ENCODE data around the gene TCN2.
"Not testable (repeated sequence)": the region's sequence is repeated elsewhere in the genome, so short reads cannot be mapped to it uniquely, and the experiment has no call there.

The TCN2 gene

GRCh38 chr22:30580896-30581295, 26.1 kb upstream of the TCN2 start:
- no peak overlapping the region for H3K27ac ChIP-seq (ENCODE audit: low read depth, low read length)
- H3K27me3 ChIP-seq (ENCODE audit: insufficient read depth, low read length) = no peaks in the 10 kb centered on the region
- H2AFZ ChIP-seq (ENCODE audit: low read length, unreplicated experiment) = no peak overlapping the region
- H3K4me1 ChIP-seq (ENCODE audit: control insufficient read depth, insufficient read depth, low read length, unreplicated experiment) = peaks cover 18% of the 10 kb centered on the region
- H3K4me3 ChIP-seq (ENCODE audit: low read depth, low read length) = no peak overlapping the region
- H3K36me3 ChIP-seq (ENCODE audit: insufficient read depth, low read length) = no peaks in the 10 kb centered on the region
- no peaks in the 10 kb centered on the region for H3K79me2 ChIP-seq (ENCODE audit: control insufficient read depth, insufficient read depth, low read length, unreplicated experiment)

- Histone ChIP-seq H3K79me2 (ENCODE audit: control insufficient read depth, insufficient read depth, low read length, unreplicated experiment) (no peaks in the 10 kb centered on the region), H3K27me3 (ENCODE audit: insufficient read depth, low read length) (no peaks in the 10 kb centered on the region), H3K27ac (ENCODE audit: low read depth, low read length) (peak overlapping the region; percentile 42), H3K4me3 (ENCODE audit: low read depth, low read length) (no peak overlapping the region), H2AFZ (ENCODE audit: low read length, unreplicated experiment) (no peak overlapping the region), H3K4me1 (ENCODE audit: control insufficient read depth, insufficient read depth, low read length, unreplicated experiment) (peaks cover 18% of the 10 kb centered on the region), H3K36me3 (ENCODE audit: insufficient read depth, low read length) (no peaks in the 10 kb centered on the region; the same call in 1 of the 2 replicates)
These were observed 24.9 kb upstream of the TCN2 start for GRCh38 chr22:30582051-30582450.

GRCh38 chr22:30582788-30583545, 24.0 kb upstream of the TCN2 start:
- H3K27ac ChIP-seq (ENCODE audit: low read depth, low read length) = peak overlapping the region; percentile 42
- H3K4me3 ChIP-seq (ENCODE audit: low read depth, low read length) = no peak overlapping the region
- H2AFZ ChIP-seq (ENCODE audit: low read length, unreplicated experiment) = no peak overlapping the region
- H3K4me1 ChIP-seq (ENCODE audit: control insufficient read depth, insufficient read depth, low read length, unreplicated experiment) = peaks cover 18% of the 10 kb centered on the region
- H3K27me3 ChIP-seq (ENCODE audit: insufficient read depth, low read length) = no peaks in the 10 kb centered on the region
- no peaks in the 10 kb centered on the region for H3K79me2 ChIP-seq (ENCODE audit: control insufficient read depth, insufficient read depth, low read length, unreplicated experiment)
- H3K36me3 ChIP-seq (ENCODE audit: insufficient read depth, low read length) = peaks cover 3% of the 10 kb centered on the region

- Histone ChIP-seq H3K4me3 (ENCODE audit: low read depth, low read length) (no peak overlapping the region), H3K27ac (ENCODE audit: low read depth, low read length) (no peak overlapping the region), H2AFZ (ENCODE audit: low read length, unreplicated experiment) (no peak overlapping the region), H3K36me3 (ENCODE audit: insufficient read depth, low read length) (peaks cover 4% of the 10 kb centered on the region), H3K79me2 (ENCODE audit: control insufficient read depth, insufficient read depth, low read length, unreplicated experiment) (peaks cover 5% of the 10 kb centered on the region), H3K27me3 (ENCODE audit: insufficient read depth, low read length) (no peaks in the 10 kb centered on the region), H3K4me1 (ENCODE audit: control insufficient read depth, insufficient read depth, low read length, unreplicated experiment) (peaks cover 18% of the 10 kb centered on the region)
These were observed 22.5 kb upstream of the TCN2 start for GRCh38 chr22:30584441-30584840.

DNA sequence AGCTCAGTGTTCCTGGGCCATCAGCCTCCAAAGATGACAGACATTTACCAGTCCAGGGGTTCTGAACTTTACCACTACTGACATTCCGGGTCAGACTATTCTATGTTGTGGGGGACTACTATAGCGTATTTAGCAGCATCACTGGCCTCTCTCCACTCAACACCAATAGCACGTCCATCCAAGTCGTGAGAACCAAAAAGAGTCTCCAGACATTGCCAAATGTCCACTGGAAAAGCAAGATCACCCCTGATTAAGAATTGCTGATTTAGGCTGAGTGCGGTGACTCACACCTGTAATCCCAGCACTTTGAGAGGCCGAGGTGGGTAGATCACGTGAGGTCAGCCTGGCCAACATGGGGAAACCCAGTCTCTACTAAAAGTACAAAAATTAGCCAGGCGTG, 20.6 kb upstream of the TCN2 start:
- Histone ChIP-seq H3K4me3 (ENCODE audit: low read depth, low read length) (no peak overlapping the region), H3K4me1 (ENCODE audit: control insufficient read depth, insufficient read depth, low read length, unreplicated experiment) (peaks cover 22% of the 10 kb centered on the region), H3K79me2 (ENCODE audit: control insufficient read depth, insufficient read depth, low read length, unreplicated experiment) (peaks cover 24% of the 10 kb centered on the region), H3K27me3 (ENCODE audit: insufficient read depth, low read length) (no peaks in the 10 kb centered on the region), H3K27ac (ENCODE audit: low read depth, low read length) (no peak overlapping the region), H3K36me3 (ENCODE audit: insufficient read depth, low read length) (peaks cover 4% of the 10 kb centered on the region), H2AFZ (ENCODE audit: low read length, unreplicated experiment) (no peak overlapping the region)

DNA sequence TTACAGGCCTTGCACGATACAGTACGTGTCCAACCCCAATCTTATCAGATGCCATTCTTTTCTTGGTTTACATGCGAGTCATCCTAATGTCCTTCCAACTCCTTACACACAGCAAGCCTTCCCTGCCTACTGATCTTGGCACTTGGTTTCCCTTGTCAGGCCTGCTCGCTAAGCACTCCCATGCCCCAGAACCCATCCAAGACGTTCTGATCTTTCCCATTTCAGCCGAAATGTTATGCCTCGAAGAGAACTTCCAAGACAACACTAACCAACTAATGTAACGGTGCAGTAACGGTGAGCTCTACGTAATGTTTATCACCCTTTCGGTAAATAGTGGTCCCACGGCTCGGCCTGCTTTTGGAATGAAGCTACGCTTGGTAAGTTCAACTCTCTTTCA, 15.8 kb upstream of the TCN2 start:
- Histone ChIP-seq H3K36me3 (ENCODE audit: insufficient read depth, low read length) (peaks cover 4% of the 10 kb centered on the region), H3K79me2 (ENCODE audit: control insufficient read depth, insufficient read depth, low read length, unreplicated experiment) (peaks cover 26% of the 10 kb centered on the region), H3K27me3 (ENCODE audit: insufficient read depth, low read length) (no peaks in the 10 kb centered on the region), H3K4me1 (ENCODE audit: control insufficient read depth, insufficient read depth, low read length, unreplicated experiment) (peaks cover 5% of the 10 kb centered on the region), H3K27ac (ENCODE audit: low read depth, low read length) (peak overlapping the region; percentile 93), H3K4me3 (ENCODE audit: low read depth, low read length) (peak overlapping the region; percentile 94), H2AFZ (ENCODE audit: low read length, unreplicated experiment) (peak overlapping the region; percentile 14)

GRCh38 chr22:30591588-30592359, 15.2 kb upstream of the TCN2 start, which contains the start of gene PES1:
PES1 (minus strand) TSS chr22:30591910; CDS start chr22:30591833, 77 bp downstream.
- Histone ChIP-seq H3K36me3 (ENCODE audit: insufficient read depth, low read length) (peaks cover 4% of the 10 kb centered on the region; the same call in 1 of the 2 replicates), H2AFZ (ENCODE audit: low read length, unreplicated experiment) (peak within 1 kb of the TSS; percentile 14), H3K27ac (ENCODE audit: low read depth, low read length) (peak within 1 kb of the TSS; percentile 93), H3K79me2 (ENCODE audit: control insufficient read depth, insufficient read depth, low read length, unreplicated experiment) (peaks cover 26% of the 10 kb centered on the region), H3K27me3 (ENCODE audit: insufficient read depth, low read length) (no peaks in the 10 kb centered on the region), H3K4me3 (ENCODE audit: low read depth, low read length) (peak within 1 kb of the TSS; percentile 94), H3K4me1 (ENCODE audit: control insufficient read depth, insufficient read depth, low read length, unreplicated experiment) (peaks cover 5% of the 10 kb centered on the region)

DNA sequence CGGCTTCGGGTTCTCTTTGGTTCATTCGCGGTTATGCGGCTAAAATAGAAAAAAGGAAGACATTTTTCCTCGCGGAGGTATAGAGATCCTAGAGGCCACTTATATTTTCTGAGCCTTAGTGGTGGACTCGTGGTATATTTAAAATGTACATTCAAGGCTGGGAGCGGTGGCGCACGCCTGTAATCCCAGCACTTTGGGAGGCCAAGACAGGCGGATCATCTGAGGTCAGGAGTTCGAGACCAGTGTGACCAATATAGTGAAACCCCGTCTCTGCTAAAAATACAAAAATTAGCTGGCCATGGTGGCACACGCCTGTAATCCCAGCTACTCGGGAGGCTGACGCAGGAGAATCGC, 14.6 kb upstream of the TCN2 start:
- not testable (repeated sequence) for H3K27me3 ChIP-seq (ENCODE audit: insufficient read depth, low read length); H3K27ac ChIP-seq (ENCODE audit: low read depth, low read length); H3K4me1 ChIP-seq (ENCODE audit: control insufficient read depth, insufficient read depth, low read length, unreplicated experiment); H3K36me3 ChIP-seq (ENCODE audit: insufficient read depth, low read length); H2AFZ ChIP-seq (ENCODE audit: low read length, unreplicated experiment)
- Histone ChIP-seq H3K4me3 (ENCODE audit: low read depth, low read length) (peak overlapping the region; percentile 48; the same call in 1 of the 2 replicates), H3K79me2 (ENCODE audit: control insufficient read depth, insufficient read depth, low read length, unreplicated experiment) (peaks cover 26% of the 10 kb centered on the region)

DNA sequence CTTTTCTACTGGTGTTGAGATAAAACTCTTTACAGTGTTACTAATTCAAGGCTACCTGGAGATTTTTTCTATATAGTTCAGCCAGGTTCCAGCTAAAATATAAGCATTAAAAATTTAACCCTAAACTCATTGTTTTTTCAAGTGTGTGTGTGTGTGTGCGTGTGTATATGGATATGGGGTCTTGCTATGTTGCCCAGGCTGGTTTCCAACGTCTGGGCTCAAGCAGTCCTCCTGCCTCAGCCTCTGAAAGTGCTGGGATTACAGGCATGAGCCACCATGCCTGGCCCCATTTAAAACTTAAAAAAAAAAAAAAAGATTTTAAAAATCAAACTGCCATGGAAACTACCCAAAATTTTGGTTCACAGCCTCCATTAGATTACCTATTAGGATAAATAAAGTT, 10.8 kb upstream of the TCN2 start:
- no peaks in the 10 kb centered on the region for H3K4me1 ChIP-seq (ENCODE audit: control insufficient read depth, insufficient read depth, low read length, unreplicated experiment)
- no peak overlapping the region for H3K27ac ChIP-seq (ENCODE audit: low read depth, low read length)
- no peak overlapping the region for H3K4me3 ChIP-seq (ENCODE audit: low read depth, low read length)
- no peak overlapping the region for H2AFZ ChIP-seq (ENCODE audit: low read length, unreplicated experiment)
- H3K79me2 ChIP-seq (ENCODE audit: control insufficient read depth, insufficient read depth, low read length, unreplicated experiment) = peaks cover 4% of the 10 kb centered on the region
- H3K36me3 ChIP-seq (ENCODE audit: insufficient read depth, low read length) = no peaks in the 10 kb centered on the region
- no peaks in the 10 kb centered on the region for H3K27me3 ChIP-seq (ENCODE audit: insufficient read depth, low read length)

GRCh38 chr22:30596886-30597285, 10.1 kb upstream of the TCN2 start:
- H2AFZ ChIP-seq (ENCODE audit: low read length, unreplicated experiment) = no peak overlapping the region

DNA sequence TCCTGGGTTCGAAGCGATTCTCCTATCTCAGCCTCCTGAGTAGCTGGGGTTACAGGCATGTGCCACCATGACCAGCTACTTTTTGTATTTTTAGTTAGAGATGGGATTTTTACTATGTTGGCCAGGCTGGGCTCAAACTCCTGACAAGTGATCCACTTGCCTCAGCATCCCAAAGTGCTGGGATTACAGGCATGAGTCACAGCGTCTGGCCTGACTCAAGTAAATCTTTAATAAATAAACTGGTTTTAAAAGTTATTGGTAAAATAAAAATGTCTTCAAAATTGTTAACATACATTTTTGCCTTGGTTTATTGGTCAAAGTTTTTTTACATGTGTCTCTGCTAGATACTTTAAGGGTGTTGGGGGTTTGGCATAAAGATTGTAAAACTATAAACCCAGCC, 8.0 kb upstream of the TCN2 start:
- no peaks in the 10 kb centered on the region for H3K27me3 ChIP-seq (ENCODE audit: insufficient read depth, low read length)
- no peaks in the 10 kb centered on the region for H3K4me1 ChIP-seq (ENCODE audit: control insufficient read depth, insufficient read depth, low read length, unreplicated experiment)
- no peak overlapping the region for H3K4me3 ChIP-seq (ENCODE audit: low read depth, low read length)
- no peak overlapping the region for H3K27ac ChIP-seq (ENCODE audit: low read depth, low read length)
- no peak overlapping the region for H2AFZ ChIP-seq (ENCODE audit: low read length, unreplicated experiment)
- H3K36me3 ChIP-seq (ENCODE audit: insufficient read depth, low read length) = no peaks in the 10 kb centered on the region
- no peaks in the 10 kb centered on the region for H3K79me2 ChIP-seq (ENCODE audit: control insufficient read depth, insufficient read depth, low read length, unreplicated experiment)

More at GRCh38 chr22:30596886-30597285, 10.1 kb upstream of the TCN2 start:
- Histone ChIP-seq H3K27ac (ENCODE audit: low read depth, low read length) (no peak overlapping the region), H3K27me3 (ENCODE audit: insufficient read depth, low read length) (no peaks in the 10 kb centered on the region), H3K79me2 (ENCODE audit: control insufficient read depth, insufficient read depth, low read length, unreplicated experiment) (no peaks in the 10 kb centered on the region), H3K4me1 (ENCODE audit: control insufficient read depth, insufficient read depth, low read length, unreplicated experiment) (no peaks in the 10 kb centered on the region), H3K36me3 (ENCODE audit: insufficient read depth, low read length) (no peaks in the 10 kb centered on the region), H3K4me3 (ENCODE audit: low read depth, low read length) (no peak overlapping the region)

All from ACC112 (cell line).